GM19025 (cell line): Measurements from ENCODE around the gene MRPL11.

Source experiments
- ATAC-seq: cut with Tn5 transposase; IDR thresholded peaks from one replicate; pipeline ENCODE4 v1.9.1; 2021; ENCODE audit warnings: mild to moderate bottlenecking, low read depth, moderate library complexity; ENCODE audit not compliant: unreplicated experiment

Gene MRPL11

GRCh38 chr11:66408488-66409214 is 30.0 kb downstream of the MRPL11 start:
- no peak for ATAC-seq

- no peak for ATAC-seq
These were observed 31.0 kb downstream of the MRPL11 start for GRCh38 chr11:66407651-66408050.

- ATAC-seq = no peak
These were observed 44.7 kb downstream of the MRPL11 start for GRCh38 chr11:66393954-66394353.

GRCh38 chr11:66391322-66391721 is 47.3 kb downstream of the MRPL11 start:
- ATAC-seq = no peak

GRCh38 chr11:66388780-66389386 is 49.8 kb downstream of the MRPL11 start:
- ATAC-seq = no peak

- ATAC-seq = no peak
These were observed 52.2 kb downstream of the MRPL11 start for GRCh38 chr11:66386171-66387069.
